Spleen (tissue), 7 donors: ENCODE results near the gene MAPK1.
"Not testable (repeated sequence)": the region's sequence is repeated elsewhere in the genome, so short reads cannot be mapped to it uniquely, and the experiment has no call there.

ENCODE experiments used
- POLR2A ChIP-seq, 3 donors: fragments of 450-650 bp; IDR thresholded peaks; one replicate each; pipeline ENCODE4 v1.5.1; 2017; ENCODE audit warnings: antibody characterized with exemption in 3 of 3, mild to moderate bottlenecking in 1 of 3
- POLR2AphosphoS5 ChIP-seq, 3 donors: sonication (generic); formaldehyde crosslinking; IDR thresholded peaks; one replicate each; pipeline ENCODE4 v1.5.1; 2017; ENCODE audit warnings: antibody characterized with exemption in 3 of 3
- TF ChIP-seq, protein P1 (sequence below), 11 experiments: fragments of 200-600 bp in 7 of 11; fragments of 450-650 bp in 4 of 11; sonication (generic) in 4 of 11; IDR thresholded peaks in 8 of 11; conservative IDR thresholded peaks in 3 of 11; 1 replicate in 7 of 11; 2 replicates in 4 of 11; pipeline versions ENCODE4 v1.4.0 to v1.8.0; 2016 to 2021; ENCODE audit warnings: antibody characterized with exemption in 11 of 11, inconsistent platforms in 4 of 11, mild to moderate bottlenecking in 1 of 11
- donor health status: DM: no; HTN: no; CAD: no; lungs with moderate emphysema.
- donor health status: DM: no; HTN: no; CAD: no.
- donor health status: DM: no; HTN: no; CAD: no.

DNA sequence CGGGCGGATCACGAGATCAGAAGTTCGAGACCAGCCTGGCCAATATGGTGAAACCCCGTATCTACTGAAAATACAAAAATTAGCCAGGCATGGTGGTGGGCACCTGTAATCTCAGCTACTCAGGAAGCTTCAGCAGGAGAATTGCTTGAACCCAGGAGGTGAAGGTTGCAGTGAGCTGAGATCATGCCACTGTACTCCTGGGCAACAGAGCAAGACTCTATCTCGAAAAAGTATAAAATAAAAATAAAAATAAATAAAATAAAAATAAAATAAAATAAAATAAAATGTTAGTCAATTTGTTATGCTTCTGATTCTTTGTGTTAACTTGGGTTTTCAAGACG is 66.2 kb downstream of the MAPK1 start:
- not testable (repeated sequence) for TF ChIP-seq POLR2A, POLR2AphosphoS5 (IDR thresholded peaks at IDR 0.05)
- TF ChIP-seq, protein P1, sequence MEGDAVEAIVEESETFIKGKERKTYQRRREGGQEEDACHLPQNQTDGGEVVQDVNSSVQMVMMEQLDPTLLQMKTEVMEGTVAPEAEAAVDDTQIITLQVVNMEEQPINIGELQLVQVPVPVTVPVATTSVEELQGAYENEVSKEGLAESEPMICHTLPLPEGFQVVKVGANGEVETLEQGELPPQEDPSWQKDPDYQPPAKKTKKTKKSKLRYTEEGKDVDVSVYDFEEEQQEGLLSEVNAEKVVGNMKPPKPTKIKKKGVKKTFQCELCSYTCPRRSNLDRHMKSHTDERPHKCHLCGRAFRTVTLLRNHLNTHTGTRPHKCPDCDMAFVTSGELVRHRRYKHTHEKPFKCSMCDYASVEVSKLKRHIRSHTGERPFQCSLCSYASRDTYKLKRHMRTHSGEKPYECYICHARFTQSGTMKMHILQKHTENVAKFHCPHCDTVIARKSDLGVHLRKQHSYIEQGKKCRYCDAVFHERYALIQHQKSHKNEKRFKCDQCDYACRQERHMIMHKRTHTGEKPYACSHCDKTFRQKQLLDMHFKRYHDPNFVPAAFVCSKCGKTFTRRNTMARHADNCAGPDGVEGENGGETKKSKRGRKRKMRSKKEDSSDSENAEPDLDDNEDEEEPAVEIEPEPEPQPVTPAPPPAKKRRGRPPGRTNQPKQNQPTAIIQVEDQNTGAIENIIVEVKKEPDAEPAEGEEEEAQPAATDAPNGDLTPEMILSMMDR (IDR thresholded peaks at IDR 0.05 in 8 of 11, conservative IDR thresholded peaks at IDR 0.05 in 3 of 11), result not testable (repeated sequence)
